Keratinocyte (primary cell): ENCODE measurements around the gene HARBI1. TPM values are rescaled to one million over a fixed set of nuclear protein-coding genes. Genes with fewer than 3 reads are reported as not detected.

Experiments
- DNase-seq: peaks from one replicate; pipeline ENCODE4 v3.0.0-alpha.2; 2011; ENCODE audit warnings: low read depth, missing footprints, low spot score
- FAIRE-seq: peaks from 2 replicates; lab custom pipeline; 2011; peaks lifted over from hg19 to GRCh38; lab: Jason Lieb, UNC
- H2AFZ ChIP-seq: 2 replicates; pipeline ENCODE4 v1.6.0; 2012; ENCODE audit warnings: low read length, control low read depth, inconsistent platforms; ENCODE audit not compliant: control insufficient read depth
- H3K27ac ChIP-seq: 2 replicates; pipeline ENCODE4 v1.5.1; 2011; ENCODE audit warnings: low read length; ENCODE audit not compliant: control insufficient read depth, insufficient read depth
- H3K27me3 ChIP-seq: 3 replicates; pipeline ENCODE4 v1.6.0; 2011; ENCODE audit warnings: low read length; ENCODE audit not compliant: control insufficient read depth, insufficient read depth; ENCODE audit errors: extremely low read depth
- H3K36me3 ChIP-seq, 2 experiments: 2 replicates in 1 of 2; 3 replicates in 1 of 2; pipeline ENCODE4 v1.5.1; 2011; ENCODE audit warnings: low read length in 2 of 2, mild to moderate bottlenecking in 1 of 2; ENCODE audit not compliant: control insufficient read depth in 2 of 2, insufficient read depth in 2 of 2; ENCODE audit errors: extremely low read depth in 1 of 2
- H3K4me1 ChIP-seq: 3 replicates; pipeline ENCODE4 v1.5.1; 2011; ENCODE audit warnings: low read length; ENCODE audit not compliant: control insufficient read depth, insufficient read depth; ENCODE audit errors: extremely low read depth
- H3K4me2 ChIP-seq: 3 replicates; pipeline ENCODE4 v1.6.0; 2011; ENCODE audit warnings: low read depth, low read length; ENCODE audit not compliant: control insufficient read depth, insufficient read depth; ENCODE audit errors: extremely low read depth
- H3K4me3 ChIP-seq, 3 experiments: fragments of 200-600 bp in 1 of 3; sonication (generic) in 1 of 3; 2 replicates in 2 of 3; 3 replicates in 1 of 3; pipeline ENCODE4 v1.5.1; 2011 to 2016; ENCODE audit warnings: low read length in 3 of 3, mild to moderate bottlenecking in 3 of 3, control low read depth in 2 of 3, inconsistent platforms in 1 of 3, low read depth in 1 of 3, mixed read lengths in 1 of 3, mixed run types in 1 of 3, moderate library complexity in 1 of 3; ENCODE audit not compliant: control insufficient read depth in 2 of 3, insufficient read depth in 2 of 3; ENCODE audit errors: extremely low read depth in 1 of 3
- H3K79me2 ChIP-seq: 2 replicates; pipeline ENCODE4 v1.6.0; 2012; ENCODE audit warnings: low read length; ENCODE audit not compliant: control insufficient read depth, insufficient read depth
- H3K9ac ChIP-seq: 3 replicates; pipeline ENCODE4 v1.6.0; 2011; ENCODE audit warnings: low read length; ENCODE audit not compliant: control insufficient read depth, insufficient read depth; ENCODE audit errors: extremely low read depth
- H3K9me1 ChIP-seq: 3 replicates; pipeline ENCODE4 v1.6.0; 2011; ENCODE audit warnings: low read length; ENCODE audit not compliant: control insufficient read depth, insufficient read depth; ENCODE audit errors: extremely low read depth
- H3K9me3 ChIP-seq: 2 replicates; pipeline ENCODE4 v1.5.1; 2012; ENCODE audit warnings: low read depth, low read length; ENCODE audit not compliant: control insufficient read depth
- H4K20me1 ChIP-seq: 3 replicates; pipeline ENCODE4 v1.6.0; 2011; ENCODE audit warnings: low read length; ENCODE audit not compliant: control insufficient read depth, insufficient read depth; ENCODE audit errors: extremely low read depth
- EZH2 ChIP-seq: IDR thresholded peaks from one replicate; pipeline ENCODE4 v1.6.1; 2012; ENCODE audit warnings: inconsistent platforms, mild to moderate bottlenecking, low read length, moderate library complexity
- dilution Hi-C: fragments of 300-500 bp; cut with MboI; formaldehyde crosslinking; loops from one replicate; pipeline ENCODE4 v1.7.0; 2020; ENCODE audit warnings: low sequenced_read_pairs; ENCODE audit not compliant: extremely low pct_ligation_motif_present
- polyA plus RNA-seq, 5 experiments: library from polyadenylated mRNA; depleted of rRNA in 3 of 5; stranded (reverse) in 3 of 5; stranded (forward) in 1 of 5; unstranded in 1 of 5; fragments of >200 nt; gene quantifications; 1 replicate in 1 of 5; 2 replicates in 3 of 5; 3 replicates in 1 of 5; pipeline versions ENCODE4 v1.2.1 to v1.2.3, GENCODE V29; 2011 to 2012; ENCODE audit warnings: missing spikeins in 2 of 5, low read depth in 1 of 5, low replicate concordance in 1 of 5
- TF ChIP-seq, protein P1 (sequence below), 3 experiments: IDR thresholded peaks in 1 of 3; conservative IDR thresholded peaks in 1 of 3; optimal IDR thresholded peaks in 1 of 3; 2 replicates in 2 of 3; 3 replicates in 1 of 3; pipeline versions ENCODE3 to v1.5.1; 2011; ENCODE audit warnings: low read length in 3 of 3, mild to moderate bottlenecking in 3 of 3, moderate library complexity in 2 of 3, control low read depth in 1 of 3, inconsistent platforms in 1 of 3; ENCODE audit not compliant: insufficient read depth in 2 of 3; ENCODE audit errors: extremely low read depth in 1 of 3

HARBI1 gene
- polyA plus RNA-seq, 1 donor (not counting 4 experiments of a cell fraction or from before 2014, with no cell fraction given): 5.5 TPM

DNA sequence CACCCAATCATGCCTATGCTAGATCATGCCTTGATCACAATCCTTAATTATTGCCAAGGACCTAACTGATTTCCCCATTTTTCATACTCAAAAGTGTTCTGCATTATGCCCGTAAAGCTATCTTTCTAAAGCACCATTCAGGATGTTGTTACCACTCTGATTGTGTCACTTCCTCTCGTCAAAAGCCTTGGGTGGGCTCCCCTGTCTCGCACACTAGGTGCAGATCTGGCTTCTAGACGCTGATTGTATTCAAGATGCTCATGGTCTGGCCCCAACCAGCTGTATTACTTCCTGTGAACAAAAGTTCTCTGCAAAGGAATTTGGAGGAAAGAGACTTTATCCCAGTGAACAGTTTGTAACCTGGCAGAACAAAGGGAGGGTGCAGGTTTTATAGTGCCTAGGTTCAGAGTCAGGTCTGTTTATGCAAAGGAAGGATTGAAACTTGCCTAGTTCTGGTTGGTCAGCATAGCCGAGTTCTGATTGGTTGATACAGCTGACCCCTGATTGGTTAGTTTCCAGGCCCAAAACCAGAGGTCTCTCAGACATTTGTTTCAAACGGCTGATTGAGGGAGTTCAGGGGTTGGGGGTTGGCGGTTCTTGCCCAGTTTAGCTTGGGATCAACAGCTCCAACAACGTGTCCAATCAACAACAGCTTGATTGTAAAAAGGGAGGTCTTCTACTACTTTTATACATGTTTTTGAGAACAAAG is 25.8 kb upstream of the HARBI1 start:
- no peak overlapping the region for H3K9ac ChIP-seq
- H3K9me3 ChIP-seq: no peaks in the 10 kb centered on the region
- H3K27me3 ChIP-seq: no peaks in the 10 kb centered on the region
- no peaks in the 10 kb centered on the region for H3K9me1 ChIP-seq
- no peaks in the 10 kb centered on the region for H3K4me1 ChIP-seq
- no peaks in the 10 kb centered on the region for H4K20me1 ChIP-seq
- dilution Hi-C loops: no loop called here
- no peak for FAIRE-seq
- H3K36me3 ChIP-seq: peaks cover 4 to 6% of the 10 kb centered on the region in 2 experiments
- H2AFZ ChIP-seq: no peak overlapping the region
- no peak for DNase-seq
- H3K79me2 ChIP-seq: no peaks in the 10 kb centered on the region
- H3K4me3 ChIP-seq: no peak overlapping the region
- TF ChIP-seq, protein P1, sequence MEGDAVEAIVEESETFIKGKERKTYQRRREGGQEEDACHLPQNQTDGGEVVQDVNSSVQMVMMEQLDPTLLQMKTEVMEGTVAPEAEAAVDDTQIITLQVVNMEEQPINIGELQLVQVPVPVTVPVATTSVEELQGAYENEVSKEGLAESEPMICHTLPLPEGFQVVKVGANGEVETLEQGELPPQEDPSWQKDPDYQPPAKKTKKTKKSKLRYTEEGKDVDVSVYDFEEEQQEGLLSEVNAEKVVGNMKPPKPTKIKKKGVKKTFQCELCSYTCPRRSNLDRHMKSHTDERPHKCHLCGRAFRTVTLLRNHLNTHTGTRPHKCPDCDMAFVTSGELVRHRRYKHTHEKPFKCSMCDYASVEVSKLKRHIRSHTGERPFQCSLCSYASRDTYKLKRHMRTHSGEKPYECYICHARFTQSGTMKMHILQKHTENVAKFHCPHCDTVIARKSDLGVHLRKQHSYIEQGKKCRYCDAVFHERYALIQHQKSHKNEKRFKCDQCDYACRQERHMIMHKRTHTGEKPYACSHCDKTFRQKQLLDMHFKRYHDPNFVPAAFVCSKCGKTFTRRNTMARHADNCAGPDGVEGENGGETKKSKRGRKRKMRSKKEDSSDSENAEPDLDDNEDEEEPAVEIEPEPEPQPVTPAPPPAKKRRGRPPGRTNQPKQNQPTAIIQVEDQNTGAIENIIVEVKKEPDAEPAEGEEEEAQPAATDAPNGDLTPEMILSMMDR (optimal IDR thresholded peaks at IDR 0.05 in 1 of 3, IDR thresholded peaks at IDR 0.05 in 1 of 3, conservative IDR thresholded peaks at IDR 0.05 in 1 of 3; ENCODE audit: extremely low read depth in 1 of 3, insufficient read depth in 2 of 3, low read length in 3 of 3): no peak
- TF ChIP-seq EZH2: no peak
- no peak overlapping the region for H3K27ac ChIP-seq
- no peak overlapping the region for H3K4me2 ChIP-seq

DNA sequence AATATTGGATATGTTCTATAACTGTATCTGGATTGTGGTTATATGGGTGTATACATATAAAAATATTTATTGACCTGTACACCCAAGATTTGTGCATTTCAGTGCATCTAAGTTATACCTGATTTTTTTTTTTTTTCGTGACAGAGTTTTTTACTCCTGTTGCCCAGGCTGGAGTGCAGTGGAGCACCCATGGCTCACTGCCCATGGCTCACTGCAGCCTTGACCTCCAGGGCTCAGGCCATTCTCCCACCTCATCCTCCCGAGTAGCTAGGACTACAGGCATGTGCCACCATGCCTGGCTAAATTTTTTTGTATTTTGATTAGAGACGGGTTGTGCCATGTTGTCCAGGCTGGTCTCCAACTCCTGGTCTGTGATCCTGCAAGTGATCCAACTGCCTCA is 24.6 kb upstream of the HARBI1 start:
- H2AFZ ChIP-seq: no peak overlapping the region
- H3K9me1 ChIP-seq: no peaks in the 10 kb centered on the region
- H3K4me2 ChIP-seq: no peak overlapping the region
- H4K20me1 ChIP-seq: no peaks in the 10 kb centered on the region
- H3K79me2 ChIP-seq: no peaks in the 10 kb centered on the region
- dilution Hi-C loops: no loop called here
- H3K27me3 ChIP-seq: no peaks in the 10 kb centered on the region
- H3K27ac ChIP-seq: no peak overlapping the region
- no peak overlapping the region for H3K9ac ChIP-seq
- TF ChIP-seq EZH2: no peak
- TF ChIP-seq, protein P1 (optimal IDR thresholded peaks at IDR 0.05 in 1 of 3, IDR thresholded peaks at IDR 0.05 in 1 of 3, conservative IDR thresholded peaks at IDR 0.05 in 1 of 3; ENCODE audit: extremely low read depth in 1 of 3, insufficient read depth in 2 of 3, low read length in 3 of 3): no peak
- DNase-seq: no peak
- no peaks in the 10 kb centered on the region for H3K9me3 ChIP-seq
- peaks cover 4 to 6% of the 10 kb centered on the region in 2 experiments for H3K36me3 ChIP-seq
- no peak overlapping the region for H3K4me3 ChIP-seq
- FAIRE-seq: no peak
- no peaks in the 10 kb centered on the region for H3K4me1 ChIP-seq
